Measurements from ENCODE around the gene HPCAL1.

The HPCAL1 gene

GRCh38 chr2:10324095-10324832 lies 21.6 kb downstream of the HPCAL1 start:
- DNase-seq (ENCODE audit: low read depth), result no peak

- DNase-seq (ENCODE audit: low read depth), result no peak
These were observed 22.8 kb downstream of the HPCAL1 start for GRCh38 chr2:10325278-10326145.

- DNase-seq (ENCODE audit: low read depth), result no peak
These were observed 23.5 kb downstream of the HPCAL1 start for GRCh38 chr2:10326151-10326616.

GRCh38 chr2:10326707-10327594 lies 24.2 kb downstream of the HPCAL1 start:
- DNase-seq (ENCODE audit: low read depth), result no peak

- DNase-seq (ENCODE audit: low read depth), result no peak
These were observed 25.4 kb downstream of the HPCAL1 start for GRCh38 chr2:10327896-10328669.

- no peak for DNase-seq (ENCODE audit: low read depth)
These were observed 26.2 kb downstream of the HPCAL1 start for GRCh38 chr2:10328670-10329579.

- no peak for DNase-seq (ENCODE audit: low read depth)
These were observed 26.8 kb downstream of the HPCAL1 start for GRCh38 chr2:10329580-10329879.

GRCh38 chr2:10329880-10330699 lies 27.4 kb downstream of the HPCAL1 start:
- no peak for DNase-seq (ENCODE audit: low read depth)

- DNase-seq (ENCODE audit: low read depth), result no peak
These were observed 28.0 kb downstream of the HPCAL1 start for GRCh38 chr2:10330700-10331026.

- peak; percentile 47 for DNase-seq (ENCODE audit: low read depth)
These were observed 28.5 kb downstream of the HPCAL1 start for GRCh38 chr2:10331027-10331701.

GRCh38 chr2:10331702-10332401 lies 29.1 kb downstream of the HPCAL1 start:
- DNase-seq (ENCODE audit: low read depth), result no peak

- DNase-seq (ENCODE audit: low read depth), result no peak
These were observed 29.9 kb downstream of the HPCAL1 start for GRCh38 chr2:10332402-10333246.

GRCh38 chr2:10333247-10333613 lies 30.5 kb downstream of the HPCAL1 start:
- DNase-seq (ENCODE audit: low read depth), result no peak

GRCh38 chr2:10333966-10334365 lies 31.3 kb downstream of the HPCAL1 start:
- DNase-seq (ENCODE audit: low read depth), result no peak

- DNase-seq (ENCODE audit: low read depth), result no peak
These were observed 32.5 kb downstream of the HPCAL1 start for GRCh38 chr2:10335046-10335840.

GRCh38 chr2:10336283-10336682 lies 33.6 kb downstream of the HPCAL1 start:
- no peak for DNase-seq (ENCODE audit: low read depth)
